Lower lobe of right lung (tissue), 2 donors: Measurements from ENCODE around the gene GTF2A1L. TPM values are rescaled to one million over a fixed set of nuclear protein-coding genes. Genes with fewer than 3 reads are reported as not detected.
"Not testable (repeated sequence)": the region's sequence is repeated elsewhere in the genome, so short reads cannot be mapped to it uniquely, and the experiment has no call there.

Source experiments
- ATAC-seq, 2 donors: fragments of 200-7000 bp; cut with Tn5 transposase; one replicate each; pipeline ENCODE4 v1.9.1; 2020 to 2022; ENCODE audit warnings: mild to moderate bottlenecking in 2 of 2, moderate library complexity in 2 of 2
- DNase-seq: peaks from one replicate; pipeline ENCODE4 v3.0.0-alpha.2; 2020
- H3K27ac ChIP-seq: fragments of 200-600 bp; one replicate; pipeline ENCODE4 v1.8.0; 2022
- H3K27me3 ChIP-seq: fragments of 200-600 bp; one replicate; pipeline ENCODE4 v1.8.0; 2022; ENCODE audit warnings: low read depth
- H3K36me3 ChIP-seq: fragments of 200-600 bp; one replicate; pipeline ENCODE4 v1.8.0; 2022; ENCODE audit warnings: mild to moderate bottlenecking
- H3K4me1 ChIP-seq: fragments of 200-600 bp; one replicate; pipeline ENCODE4 v1.8.0; 2022
- H3K4me3 ChIP-seq: fragments of 200-600 bp; one replicate; pipeline ENCODE4 v1.8.0; 2022; ENCODE audit warnings: mild to moderate bottlenecking
- H3K9me3 ChIP-seq: fragments of 200-600 bp; one replicate; pipeline ENCODE4 v1.8.0; 2022
- intact Hi-C: fragments of 100-400 bp; cut with DNase I; formaldehyde crosslinking; loops from one replicate; pipeline ENCODE4 v1.11.0; 2022
- total RNA-seq: library from RNA; stranded (reverse); fragmentation: NEBNext Ultra II Directional; extraction: Animal tissue kit (Norgen Biotek cat#: 25700); gene quantifications from one replicate; pipeline ENCODE4 v1.2.1, GENCODE V29; 2021
- TF ChIP-seq, protein P1 (sequence below): fragments of 200-600 bp; IDR thresholded peaks from one replicate; pipeline ENCODE4 v1.8.0; 2022; ENCODE audit warnings: antibody characterized with exemption, mild to moderate bottlenecking
- donor health status: DM: no; HTN: yes; CAD: no; lungs with severe emphysema.

Gene GTF2A1L
- total RNA-seq, 1 donor from 2014 or later = not detected

DNA sequence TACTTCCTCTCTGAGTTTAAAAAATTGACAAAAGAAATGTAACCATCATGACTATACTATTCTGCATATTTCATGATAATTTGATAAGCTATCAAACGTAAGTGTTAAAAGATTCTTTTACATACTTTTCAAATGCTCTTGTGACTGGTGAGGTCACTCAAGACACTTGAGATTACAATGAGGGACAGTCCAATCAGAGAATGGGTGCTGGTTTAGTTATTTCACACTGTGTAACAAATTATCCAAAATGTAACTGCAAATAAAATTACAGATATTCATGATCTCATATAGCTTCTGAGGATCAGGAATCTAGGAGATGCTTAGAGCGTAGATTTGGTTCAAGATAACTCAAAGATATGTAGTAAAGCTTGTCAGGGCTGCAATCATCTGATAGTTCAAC lies 4.4 kb upstream of the GTF2A1L start:
- DNase-seq (no peak), ATAC-seq (no peak)
- Histone ChIP-seq H3K4me3 (no peak overlapping the region), H3K27ac (no peak overlapping the region), H3K27me3 (peaks cover 5% of the 10 kb centered on the region), H3K4me1 (no peaks in the 10 kb centered on the region), H3K9me3 (no peaks in the 10 kb centered on the region), H3K36me3 (no peaks in the 10 kb centered on the region)
- intact Hi-C loops = no loop called here
- TF ChIP-seq, protein P1, sequence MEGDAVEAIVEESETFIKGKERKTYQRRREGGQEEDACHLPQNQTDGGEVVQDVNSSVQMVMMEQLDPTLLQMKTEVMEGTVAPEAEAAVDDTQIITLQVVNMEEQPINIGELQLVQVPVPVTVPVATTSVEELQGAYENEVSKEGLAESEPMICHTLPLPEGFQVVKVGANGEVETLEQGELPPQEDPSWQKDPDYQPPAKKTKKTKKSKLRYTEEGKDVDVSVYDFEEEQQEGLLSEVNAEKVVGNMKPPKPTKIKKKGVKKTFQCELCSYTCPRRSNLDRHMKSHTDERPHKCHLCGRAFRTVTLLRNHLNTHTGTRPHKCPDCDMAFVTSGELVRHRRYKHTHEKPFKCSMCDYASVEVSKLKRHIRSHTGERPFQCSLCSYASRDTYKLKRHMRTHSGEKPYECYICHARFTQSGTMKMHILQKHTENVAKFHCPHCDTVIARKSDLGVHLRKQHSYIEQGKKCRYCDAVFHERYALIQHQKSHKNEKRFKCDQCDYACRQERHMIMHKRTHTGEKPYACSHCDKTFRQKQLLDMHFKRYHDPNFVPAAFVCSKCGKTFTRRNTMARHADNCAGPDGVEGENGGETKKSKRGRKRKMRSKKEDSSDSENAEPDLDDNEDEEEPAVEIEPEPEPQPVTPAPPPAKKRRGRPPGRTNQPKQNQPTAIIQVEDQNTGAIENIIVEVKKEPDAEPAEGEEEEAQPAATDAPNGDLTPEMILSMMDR = no peak

DNA sequence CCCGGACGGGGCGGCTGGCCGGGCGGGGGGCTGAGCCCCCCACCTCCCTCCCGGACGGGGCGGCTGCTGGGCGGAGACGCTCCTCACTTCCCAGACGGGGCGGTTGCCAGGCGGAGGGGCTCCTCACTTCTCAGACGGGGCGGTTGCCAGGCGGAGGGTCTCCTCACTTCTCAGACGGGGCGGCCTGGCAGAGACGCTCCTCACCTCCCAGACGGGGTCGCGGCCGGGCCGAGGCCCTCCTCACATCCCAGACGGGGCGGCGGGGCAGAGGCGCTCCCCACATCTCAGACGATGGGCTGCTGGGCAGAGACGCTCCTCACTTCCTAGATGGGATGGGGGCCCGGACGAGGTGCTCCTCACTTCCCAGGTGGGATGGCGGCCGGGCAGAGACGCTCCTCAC lies 3.1 kb upstream of the GTF2A1L start:
- not testable (repeated sequence) for DNase-seq, ATAC-seq

DNA sequence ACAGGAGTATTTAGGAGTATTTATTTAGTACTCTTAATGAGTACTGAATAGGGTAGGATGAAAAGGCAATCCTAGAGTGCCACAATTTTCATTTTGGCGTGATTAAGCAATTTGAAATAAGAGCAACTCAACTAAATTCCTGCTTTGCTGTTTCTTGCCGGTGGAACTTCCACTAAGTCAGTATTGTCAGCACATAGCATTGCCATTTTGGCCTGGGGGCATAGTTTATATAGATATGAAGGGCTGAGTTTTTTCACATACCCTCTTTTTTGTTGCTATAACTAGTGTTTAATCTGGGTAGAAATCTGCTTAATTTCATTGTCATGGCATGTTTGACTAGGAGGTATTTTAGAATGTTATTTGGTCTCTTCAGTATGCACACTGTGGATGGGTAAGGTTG lies 1.9 kb downstream of the GTF2A1L start:
- ATAC-seq = no peak
- DNase-seq = no peak
- Histone ChIP-seq H3K27ac (no peak overlapping the region), H3K4me1 (no peaks in the 10 kb centered on the region), H3K27me3 (peaks cover 5% of the 10 kb centered on the region), H3K36me3 (no peaks in the 10 kb centered on the region), H3K4me3 (no peak overlapping the region), H3K9me3 (no peaks in the 10 kb centered on the region)
- intact Hi-C loops = no loop called here
- TF ChIP-seq, protein P1 = no peak

More for the DNA sequence above, 3.1 kb upstream of the GTF2A1L start:
- H3K36me3 ChIP-seq, H3K4me3 ChIP-seq, H3K27me3 ChIP-seq, H3K9me3 ChIP-seq, H3K4me1 ChIP-seq, intact Hi-C loops, H3K27ac ChIP-seq: not testable (repeated sequence)

DNA sequence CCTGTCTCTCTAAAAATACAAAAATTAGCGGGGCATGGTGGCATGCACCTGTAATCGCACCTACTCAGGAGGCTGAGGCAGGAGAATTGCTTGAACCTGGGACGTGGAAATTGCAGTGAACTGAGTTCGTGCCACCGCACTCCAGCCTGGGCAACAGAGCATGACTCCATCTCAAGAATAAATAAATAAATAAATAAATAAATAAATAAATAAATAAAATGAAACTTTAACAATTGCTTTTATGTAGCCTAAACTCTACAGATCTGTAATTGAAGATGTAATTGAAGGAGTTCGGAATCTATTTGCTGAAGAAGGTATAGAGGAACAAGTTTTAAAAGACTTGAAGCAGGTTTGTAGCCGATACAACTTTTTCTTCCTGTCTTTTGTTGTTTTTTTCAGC lies 2.9 kb downstream of the GTF2A1L start:
- Histone ChIP-seq H3K9me3 (no peaks in the 10 kb centered on the region), H3K27ac (no peak overlapping the region), H3K27me3 (peaks cover 5% of the 10 kb centered on the region), H3K36me3 (no peaks in the 10 kb centered on the region), H3K4me3 (no peak overlapping the region), H3K4me1 (no peaks in the 10 kb centered on the region)
- ATAC-seq (no peak), DNase-seq (no peak)
- TF ChIP-seq, protein P1 = no peak
- intact Hi-C loops = no loop called here

DNA sequence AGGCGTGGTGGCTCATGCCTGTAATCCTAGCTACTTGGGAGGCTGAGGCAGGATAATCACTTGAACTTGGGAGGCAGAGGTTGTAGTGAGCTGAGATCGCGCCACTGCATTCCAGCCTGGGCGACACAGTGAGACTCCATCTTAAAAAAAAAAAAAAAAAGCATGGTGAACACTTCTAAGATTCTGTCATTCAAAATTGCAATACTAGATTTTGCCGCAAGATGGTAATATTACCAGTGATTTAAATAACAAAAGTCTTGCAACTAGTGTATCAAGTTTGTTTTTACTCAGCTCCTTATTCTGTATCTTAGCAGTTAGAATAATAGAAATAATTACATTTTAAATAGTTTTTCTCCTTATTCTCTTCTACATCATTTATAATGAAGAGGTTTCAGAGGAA lies 5.0 kb downstream of the GTF2A1L start:
- H3K27ac ChIP-seq, H3K4me3 ChIP-seq, H3K36me3 ChIP-seq, H3K9me3 ChIP-seq, H3K4me1 ChIP-seq, intact Hi-C loops, ATAC-seq, DNase-seq, H3K27me3 ChIP-seq: not testable (repeated sequence)

DNA sequence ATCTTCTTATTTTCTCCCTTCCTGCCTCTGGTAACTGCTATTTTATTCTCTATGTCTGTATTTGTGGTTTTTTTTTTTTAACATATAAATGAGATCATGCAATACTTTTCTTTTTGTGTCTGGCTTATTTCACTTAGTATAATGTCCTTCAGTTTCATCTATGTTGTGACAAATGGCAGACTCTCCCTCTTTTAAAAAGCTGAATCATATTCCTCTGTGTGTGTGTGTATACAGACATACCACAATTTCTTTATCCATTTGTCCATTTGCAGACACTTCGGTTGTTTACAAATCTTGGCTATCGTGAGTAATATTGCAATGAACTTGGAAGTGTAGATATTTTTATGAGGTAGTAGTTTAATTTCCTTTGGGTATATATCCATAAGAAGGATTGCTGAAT lies 7.0 kb downstream of the GTF2A1L start:
- TF ChIP-seq, protein P1 = no peak
- Histone ChIP-seq H3K27ac (no peak overlapping the region), H3K9me3 (no peaks in the 10 kb centered on the region), H3K4me3 (no peak overlapping the region), H3K4me1 (no peaks in the 10 kb centered on the region), H3K27me3 (no peaks in the 10 kb centered on the region), H3K36me3 (no peaks in the 10 kb centered on the region)
- intact Hi-C loops = no loop called here
- ATAC-seq = no peak
- DNase-seq = no peak

DNA sequence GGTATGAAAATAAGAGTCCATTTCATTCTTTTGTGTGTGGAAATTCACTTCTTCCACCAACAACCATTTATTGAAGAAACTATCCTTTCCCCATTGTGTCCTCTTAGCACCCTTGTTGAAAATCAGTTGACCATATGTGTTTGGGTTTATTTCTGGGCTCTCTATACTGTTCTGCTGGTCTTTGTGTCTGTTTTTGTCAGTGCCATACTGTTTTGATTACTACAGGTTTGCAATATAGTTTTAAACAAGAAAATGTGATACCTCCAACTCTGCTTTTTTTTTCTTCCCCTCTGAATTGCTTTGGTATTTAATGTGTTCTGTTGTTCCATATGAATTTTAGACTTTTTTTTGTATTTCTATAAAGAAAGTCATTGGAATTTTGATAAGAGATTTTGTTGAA lies 8.4 kb downstream of the GTF2A1L start:
- H3K4me3 ChIP-seq = no peak overlapping the region
- no peaks in the 10 kb centered on the region for H3K9me3 ChIP-seq
- intact Hi-C loops = no loop called here
- no peaks in the 10 kb centered on the region for H3K36me3 ChIP-seq
- no peak overlapping the region for H3K27ac ChIP-seq
- TF ChIP-seq, protein P1 = no peak
- no peaks in the 10 kb centered on the region for H3K27me3 ChIP-seq
- H3K4me1 ChIP-seq = no peaks in the 10 kb centered on the region
- ATAC-seq (no peak), DNase-seq (no peak)
